Vagina (tissue), 2 donors: Measurements from ENCODE around the gene ACAP3.

Experiments used
- POLR2A ChIP-seq, 2 donors: fragments of 450-650 bp; IDR thresholded peaks; one replicate each; pipeline ENCODE4 v1.6.1; 2017; ENCODE audit warnings: antibody characterized with exemption in 2 of 2, mild to moderate bottlenecking in 2 of 2, moderate library complexity in 2 of 2
- POLR2AphosphoS5 ChIP-seq, 2 donors: sonication (generic); formaldehyde crosslinking; IDR thresholded peaks; one replicate each; pipeline ENCODE4 v1.9.0; 2017; ENCODE audit warnings: antibody characterized with exemption in 2 of 2, mild to moderate bottlenecking in 2 of 2, low read depth in 1 of 2; ENCODE audit not compliant: insufficient read depth in 1 of 2
- TF ChIP-seq, protein P1 (sequence below), 3 experiments: fragments of 450-650 bp in 2 of 3; fragments of 200-600 bp in 1 of 3; sonication (generic) in 1 of 3; IDR thresholded peaks; one replicate each; pipeline ENCODE4 v1.5.1; 2017 to 2019; ENCODE audit warnings: antibody characterized with exemption in 3 of 3, mild to moderate bottlenecking in 2 of 3, moderate library complexity in 2 of 3

DNA sequence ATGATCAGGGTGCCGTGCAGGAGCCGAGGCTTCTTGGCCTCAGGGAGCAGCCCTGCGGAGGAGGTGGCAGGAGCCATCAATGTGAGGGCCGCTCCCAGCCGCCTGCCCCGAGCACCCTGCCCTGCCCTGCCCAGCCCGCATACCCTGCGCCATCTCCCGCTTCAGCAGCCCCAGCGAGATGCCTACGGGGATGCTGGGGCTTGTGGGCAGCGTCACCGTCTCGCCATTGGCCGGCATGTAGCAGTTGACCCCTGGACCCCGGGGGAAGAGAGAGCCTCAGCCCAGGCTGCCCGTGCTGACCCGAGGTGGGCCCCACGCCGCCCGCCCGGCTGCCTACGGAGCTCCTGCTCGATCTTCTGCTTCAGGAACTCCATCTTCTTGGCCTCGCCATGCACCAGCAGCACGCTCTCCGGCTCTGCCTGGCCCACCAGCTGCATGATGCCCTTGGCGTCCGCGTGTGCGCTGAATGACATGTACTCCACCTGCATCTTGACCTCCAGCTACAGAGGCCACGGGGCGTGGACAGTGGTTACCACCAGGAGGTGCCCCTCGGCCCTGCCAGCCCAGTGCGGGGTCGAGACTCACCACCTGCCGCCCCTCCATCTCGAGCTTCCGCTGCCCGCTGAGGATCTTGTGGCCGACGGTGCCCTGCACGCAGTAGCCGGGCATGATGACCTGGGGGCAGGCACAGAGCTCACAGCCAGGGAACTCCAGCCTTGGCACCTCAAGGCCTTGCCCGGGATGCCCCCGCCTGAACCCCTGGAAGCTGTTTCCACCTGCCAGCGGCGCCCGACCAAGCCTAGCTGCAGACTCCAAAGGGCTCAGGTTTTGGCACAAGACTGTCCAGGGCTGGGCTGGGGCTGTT, 5.0 kb upstream of the ACAP3 start:
- TF ChIP-seq, protein P1, sequence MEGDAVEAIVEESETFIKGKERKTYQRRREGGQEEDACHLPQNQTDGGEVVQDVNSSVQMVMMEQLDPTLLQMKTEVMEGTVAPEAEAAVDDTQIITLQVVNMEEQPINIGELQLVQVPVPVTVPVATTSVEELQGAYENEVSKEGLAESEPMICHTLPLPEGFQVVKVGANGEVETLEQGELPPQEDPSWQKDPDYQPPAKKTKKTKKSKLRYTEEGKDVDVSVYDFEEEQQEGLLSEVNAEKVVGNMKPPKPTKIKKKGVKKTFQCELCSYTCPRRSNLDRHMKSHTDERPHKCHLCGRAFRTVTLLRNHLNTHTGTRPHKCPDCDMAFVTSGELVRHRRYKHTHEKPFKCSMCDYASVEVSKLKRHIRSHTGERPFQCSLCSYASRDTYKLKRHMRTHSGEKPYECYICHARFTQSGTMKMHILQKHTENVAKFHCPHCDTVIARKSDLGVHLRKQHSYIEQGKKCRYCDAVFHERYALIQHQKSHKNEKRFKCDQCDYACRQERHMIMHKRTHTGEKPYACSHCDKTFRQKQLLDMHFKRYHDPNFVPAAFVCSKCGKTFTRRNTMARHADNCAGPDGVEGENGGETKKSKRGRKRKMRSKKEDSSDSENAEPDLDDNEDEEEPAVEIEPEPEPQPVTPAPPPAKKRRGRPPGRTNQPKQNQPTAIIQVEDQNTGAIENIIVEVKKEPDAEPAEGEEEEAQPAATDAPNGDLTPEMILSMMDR (IDR thresholded peaks at IDR 0.05): no peak
- TF ChIP-seq POLR2AphosphoS5 (IDR thresholded peaks at IDR 0.05; ENCODE audit: insufficient read depth in 1 of 2, low read depth in 1 of 2) (peak in 1 of 2 donors; percentile 12), POLR2A (IDR thresholded peaks at IDR 0.05) (no peak)
